Stomach (tissue), 9 donors: ENCODE results near the gene SIK2. TPM values are rescaled to one million over a fixed set of nuclear protein-coding genes. Genes with fewer than 3 reads are reported as not detected.

Experiments
- DNase-seq, 2 donors: peaks; one replicate each; pipeline versions ENCODE4 v3.0.0 to v3.0.0-alpha.2; 2013 to 2019
- H3K27ac ChIP-seq, 5 donors: fragments of 200-600 bp in 4 of 5; sonication (generic) in 4 of 5; one replicate each; pipeline ENCODE4 v1.5.1; 2013 to 2019; ENCODE audit warnings: mild to moderate bottlenecking in 1 of 5, moderate library complexity in 1 of 5
- H3K27me3 ChIP-seq, 3 donors: fragments of 200-600 bp; sonication (generic); one replicate each; pipeline ENCODE4 v1.5.1; 2017 to 2019; ENCODE audit warnings: mixed run types in 1 of 3
- H3K36me3 ChIP-seq, 4 donors: fragments of 200-600 bp; sonication (generic); 1 replicate in 3 of 4; 2 replicates in 1 of 4; pipeline ENCODE4 v1.5.1; 2016 to 2019
- H3K4me1 ChIP-seq, 4 donors: fragments of 200-600 bp; sonication (generic); one replicate each; pipeline ENCODE4 v1.5.1; 2016 to 2019
- H3K4me3 ChIP-seq, 4 donors: fragments of 200-600 bp; sonication (generic) in 3 of 4; one replicate each; pipeline ENCODE4 v1.5.1; 2016 to 2019; ENCODE audit warnings: mild to moderate bottlenecking in 1 of 4
- H3K9me3 ChIP-seq, 4 donors: fragments of 200-600 bp; sonication (generic); one replicate each; pipeline ENCODE4 v1.5.1; 2016 to 2019
- EP300 ChIP-seq: sonication (generic); formaldehyde crosslinking; IDR thresholded peaks from one replicate; pipeline ENCODE4 v1.6.1; 2017; ENCODE audit warnings: antibody characterized with exemption
- POLR2A ChIP-seq, 4 donors: fragments of 450-650 bp; IDR thresholded peaks; one replicate each; pipeline ENCODE4 v1.6.1; 2016; ENCODE audit warnings: antibody characterized with exemption in 4 of 4, control low read depth in 2 of 4, mild to moderate bottlenecking in 1 of 4, moderate library complexity in 1 of 4
- POLR2AphosphoS5 ChIP-seq, 3 donors: sonication (generic); formaldehyde crosslinking; IDR thresholded peaks; one replicate each; pipeline ENCODE4 v1.6.1; 2016; ENCODE audit warnings: antibody characterized with exemption in 3 of 3
- WGBS, 5 donors: extraction: QIAGEN DNeasy Blood & Tissue Kit in 3 of 5; methylation state at CpG; one replicate each; pipeline versions ENCODE4 v1.1.5 to v1.1.7; 2013 to 2018; 5-methylcytosine and 5-hydroxymethylcytosine counted together
- intact Hi-C: fragments of 100-400 bp; cut with DNase I; formaldehyde crosslinking; loops from one replicate; pipeline ENCODE4 v1.15.1; 2023; ENCODE audit warnings: low total_unique reads
- polyA plus RNA-seq, 3 donors: library from polyadenylated mRNA; stranded (reverse); fragments of 200-250 nt; gene quantifications; one replicate each; pipeline ENCODE4 v1.2.3, GENCODE V29; 2013
- total RNA-seq, 5 donors: library from RNA; depleted of rRNA; stranded (reverse); fragments of >200 nt; gene quantifications; one replicate each; pipeline versions ENCODE4 v1.1.0 to v1.2.3, GENCODE V29; 2014 to 2016
- TF ChIP-seq, protein P1 (sequence below), 7 experiments: fragments of 450-650 bp in 4 of 7; fragments of 200-600 bp in 3 of 7; sonication (generic) in 3 of 7; IDR thresholded peaks; one replicate each; pipeline ENCODE4 v1.5.1; 2016 to 2019; ENCODE audit warnings: antibody characterized with exemption in 7 of 7, control low read depth in 2 of 7, mild to moderate bottlenecking in 1 of 7
- donor health status: healthy with polysubstance abuse.
- donor health status: Bipolar disorder and iron deficiency.
- donor health status: healthy.

The SIK2 gene
- total and polyA plus RNA-seq, 8 donors, result 5.5 to 86.9 (median 18.4) TPM

GRCh38 chr11:111637885-111638284 lies 35.6 kb downstream of the SIK2 start:
- H3K27me3 ChIP-seq, result no peaks in the 10 kb centered on the region

DNA sequence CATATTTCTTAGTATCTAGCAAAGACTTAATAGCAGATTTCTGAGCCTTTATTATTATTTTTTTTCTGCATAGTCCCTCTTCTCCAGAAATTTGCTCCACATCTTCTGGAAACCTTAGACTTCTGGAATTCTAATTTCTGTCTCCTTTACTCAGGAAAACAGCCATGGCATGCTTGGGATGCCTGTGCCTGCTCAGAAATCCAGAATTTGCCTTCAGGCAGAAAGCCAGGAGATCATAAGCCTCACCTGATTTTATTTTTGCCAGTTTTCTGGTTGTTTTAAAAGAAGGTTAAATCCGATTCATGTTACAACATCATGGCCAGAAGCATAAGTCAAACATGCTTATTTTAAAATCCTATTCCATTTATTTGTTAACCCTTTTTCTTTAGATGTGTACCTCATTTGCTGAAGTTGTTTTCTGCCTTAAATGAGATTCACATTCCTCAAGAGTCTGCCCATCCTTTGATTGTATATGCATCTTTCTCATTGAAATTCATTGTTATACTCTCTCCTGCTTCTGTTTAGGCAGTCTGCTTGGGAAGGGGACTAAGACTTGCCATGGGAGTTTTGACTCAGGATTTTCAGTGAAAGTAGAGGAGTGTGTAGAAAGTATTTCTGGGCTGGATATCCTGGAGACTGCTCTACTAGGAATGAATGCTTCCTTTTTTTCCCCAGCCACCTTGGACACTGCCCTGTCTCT lies 37.1 kb downstream of the SIK2 start:
- no peak for DNase-seq

More at GRCh38 chr11:111637885-111638284, 35.6 kb downstream of the SIK2 start:
- DNase-seq, result no peak
- Histone ChIP-seq H3K27ac (no peak overlapping the region), H3K4me3 (no peak overlapping the region), H3K36me3 (peaks cover 0 to 9% (median 7%) of the 10 kb centered on the region in 4 donors), H3K4me1 (peaks cover 20 to 76% (median 41%) of the 10 kb centered on the region in 4 donors), H3K9me3 (no peaks in the 10 kb centered on the region)
- 75 to 86% (median 83%) methylated on average over 4 of the region's 4 CpGs for WGBS, 5 donors
- intact Hi-C loops, result no loop called here
- TF ChIP-seq POLR2A (IDR thresholded peaks at IDR 0.05) (no peak), POLR2AphosphoS5 (IDR thresholded peaks at IDR 0.05) (no peak), EP300 (no peak)
- TF ChIP-seq, protein P1, sequence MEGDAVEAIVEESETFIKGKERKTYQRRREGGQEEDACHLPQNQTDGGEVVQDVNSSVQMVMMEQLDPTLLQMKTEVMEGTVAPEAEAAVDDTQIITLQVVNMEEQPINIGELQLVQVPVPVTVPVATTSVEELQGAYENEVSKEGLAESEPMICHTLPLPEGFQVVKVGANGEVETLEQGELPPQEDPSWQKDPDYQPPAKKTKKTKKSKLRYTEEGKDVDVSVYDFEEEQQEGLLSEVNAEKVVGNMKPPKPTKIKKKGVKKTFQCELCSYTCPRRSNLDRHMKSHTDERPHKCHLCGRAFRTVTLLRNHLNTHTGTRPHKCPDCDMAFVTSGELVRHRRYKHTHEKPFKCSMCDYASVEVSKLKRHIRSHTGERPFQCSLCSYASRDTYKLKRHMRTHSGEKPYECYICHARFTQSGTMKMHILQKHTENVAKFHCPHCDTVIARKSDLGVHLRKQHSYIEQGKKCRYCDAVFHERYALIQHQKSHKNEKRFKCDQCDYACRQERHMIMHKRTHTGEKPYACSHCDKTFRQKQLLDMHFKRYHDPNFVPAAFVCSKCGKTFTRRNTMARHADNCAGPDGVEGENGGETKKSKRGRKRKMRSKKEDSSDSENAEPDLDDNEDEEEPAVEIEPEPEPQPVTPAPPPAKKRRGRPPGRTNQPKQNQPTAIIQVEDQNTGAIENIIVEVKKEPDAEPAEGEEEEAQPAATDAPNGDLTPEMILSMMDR (IDR thresholded peaks at IDR 0.05), result no peak

GRCh38 chr11:111641339-111642015 lies 39.2 kb downstream of the SIK2 start:
- Histone ChIP-seq H3K27me3 (no peaks in the 10 kb centered on the region), H3K36me3 (peaks cover 0 to 9% (median 7%) of the 10 kb centered on the region in 4 donors), H3K27ac (no peak overlapping the region), H3K4me3 (no peak overlapping the region), H3K9me3 (no peaks in the 10 kb centered on the region), H3K4me1 (peaks cover 0 to 42% (median 13%) of the 10 kb centered on the region in 4 donors)
- 69 to 82% (median 75%) methylated on average over 2 of the region's 2 CpGs for WGBS, 5 donors
- intact Hi-C loops, result no loop called here
- TF ChIP-seq POLR2AphosphoS5 (IDR thresholded peaks at IDR 0.05), result no peak
- DNase-seq, result no peak

More for the DNA sequence above, 37.1 kb downstream of the SIK2 start:
- H3K36me3 ChIP-seq, result peaks cover 0 to 9% (median 7%) of the 10 kb centered on the region in 4 donors
- H3K9me3 ChIP-seq, result no peaks in the 10 kb centered on the region
- intact Hi-C loops, result no loop called here
- no peaks in the 10 kb centered on the region for H3K27me3 ChIP-seq
- no peak overlapping the region for H3K4me3 ChIP-seq
- WGBS, 5 donors, result 77 to 88% (median 82%) methylated on average over 1 of the region's 1 CpG
- no peak overlapping the region for H3K27ac ChIP-seq
- H3K4me1 ChIP-seq, result peaks cover 15 to 61% (median 28%) of the 10 kb centered on the region in 4 donors
- TF ChIP-seq POLR2A (IDR thresholded peaks at IDR 0.05) (no peak), EP300 (no peak), POLR2AphosphoS5 (IDR thresholded peaks at IDR 0.05) (no peak)
- TF ChIP-seq, protein P1 (IDR thresholded peaks at IDR 0.05), result no peak

DNA sequence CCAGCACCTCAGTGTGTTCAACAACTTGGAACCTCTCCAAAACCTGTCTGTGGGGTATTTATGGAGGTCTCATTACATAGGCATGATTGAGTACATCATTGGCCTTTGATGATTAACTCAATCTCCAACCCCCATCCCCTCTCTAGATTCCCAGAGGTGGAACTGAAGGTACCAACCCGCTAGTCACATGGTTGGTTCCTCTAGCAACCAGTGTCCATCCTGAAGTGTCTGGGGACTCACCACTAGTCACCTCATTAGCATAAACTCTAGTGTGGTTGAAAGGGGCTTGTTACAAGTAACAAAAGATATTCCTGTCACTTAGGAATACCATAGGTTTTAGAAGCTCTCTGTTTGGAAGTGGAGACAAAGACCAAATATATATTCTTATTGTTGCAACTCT lies 40.3 kb downstream of the SIK2 start:
- Histone ChIP-seq H3K27ac (no peak overlapping the region), H3K27me3 (no peaks in the 10 kb centered on the region), H3K9me3 (no peaks in the 10 kb centered on the region), H3K4me1 (peaks cover 0 to 34% (median 10%) of the 10 kb centered on the region in 4 donors), H3K4me3 (no peak overlapping the region), H3K36me3 (peaks cover 0 to 9% (median 7%) of the 10 kb centered on the region in 4 donors)
- TF ChIP-seq POLR2AphosphoS5 (IDR thresholded peaks at IDR 0.05), result no peak
- TF ChIP-seq, protein P1 (IDR thresholded peaks at IDR 0.05), result no peak
- no peak for TF ChIP-seq EP300
- no peak for TF ChIP-seq POLR2A (IDR thresholded peaks at IDR 0.05)
- WGBS, 5 donors, result 95 to 100% (median 100%) methylated on average over 1 of the region's 1 CpG
- intact Hi-C loops, result no loop called here
- DNase-seq, result no peak
